OCI-LY3 (cell line): Measurements from ENCODE around the gene PIK3C2B.

ENCODE experiments used
- H2AFZ ChIP-seq: fragments of 200-600, 300-600 bp; shearing (Covaris generic); 2 replicates; pipeline ENCODE4 v1.6.0; 2014; ENCODE audit warnings: antibody characterized with exemption, low read depth, low read length
- H3K27ac ChIP-seq: fragments of 200-600, 300-600 bp; sonication (generic); 2 replicates; pipeline ENCODE4 v1.5.1; 2014; ENCODE audit warnings: mild to moderate bottlenecking, low read length, moderate library complexity, mixed read lengths
- H3K27me3 ChIP-seq: fragments of 200-600, 300-600 bp; sonication (generic); 2 replicates; pipeline ENCODE4 v1.6.1; 2014; ENCODE audit warnings: low read depth, low read length, mixed read lengths
- H3K36me3 ChIP-seq: fragments of 200-600, 300-600 bp; sonication (generic); replicated peaks from 2 replicates; pipeline ENCODE3; 2014; ENCODE audit warnings: low read depth, low read length, mixed read lengths
- H3K4me1 ChIP-seq: fragments of 300-600, 200-600 bp; sonication (generic); 2 replicates; pipeline ENCODE4 v1.6.1; 2014; ENCODE audit warnings: low read length, mixed read lengths
- H3K4me2 ChIP-seq: fragments of 200-600, 300-600 bp; sonication (generic); 2 replicates; pipeline ENCODE4 v1.6.1; 2014; ENCODE audit warnings: low read length, mixed read lengths
- H3K4me3 ChIP-seq: fragments of 300-600, 200-600 bp; sonication (generic); 2 replicates; pipeline ENCODE4 v1.5.1; 2014; ENCODE audit warnings: antibody characterized with exemption, mild to moderate bottlenecking, low read length, moderate library complexity
- H3K79me2 ChIP-seq: fragments of 300-600, 200-600 bp; shearing (Covaris generic); 2 replicates; pipeline ENCODE4 v1.6.1; 2014; ENCODE audit warnings: mild to moderate bottlenecking, low read length, mixed read lengths
- H3K9ac ChIP-seq: fragments of 300-600, 200-600 bp; shearing (Covaris generic); 2 replicates; pipeline ENCODE4 v1.6.0; 2014; ENCODE audit warnings: mild to moderate bottlenecking, low read length, moderate library complexity
- H3K9me3 ChIP-seq: fragments of 200-600, 300-600 bp; shearing (Covaris generic); 2 replicates; pipeline ENCODE4 v1.6.1; 2014; ENCODE audit warnings: low read length, mixed read lengths; ENCODE audit not compliant: insufficient read depth
- H4K20me1 ChIP-seq: fragments of 200-600, 300-600 bp; sonication (generic); 2 replicates; pipeline ENCODE4 v1.6.1; 2016; ENCODE audit warnings: low read length, mixed read lengths; ENCODE audit not compliant: insufficient read depth
- EZH2phosphoT487 ChIP-seq: fragments of 200-600 bp; shearing (Covaris generic); IDR thresholded peaks from 2 replicates; pipeline ENCODE4 v1.6.1; 2018; ENCODE audit warnings: antibody characterized with exemption, mixed run types, low read depth
- TF ChIP-seq, protein P1 (sequence below): fragments of 200-600, 300-600 bp; sonication (generic); IDR thresholded peaks from 2 replicates; pipeline ENCODE4 v1.5.1; 2014; ENCODE audit warnings: antibody characterized with exemption, low read length, low read depth

The PIK3C2B gene

DNA sequence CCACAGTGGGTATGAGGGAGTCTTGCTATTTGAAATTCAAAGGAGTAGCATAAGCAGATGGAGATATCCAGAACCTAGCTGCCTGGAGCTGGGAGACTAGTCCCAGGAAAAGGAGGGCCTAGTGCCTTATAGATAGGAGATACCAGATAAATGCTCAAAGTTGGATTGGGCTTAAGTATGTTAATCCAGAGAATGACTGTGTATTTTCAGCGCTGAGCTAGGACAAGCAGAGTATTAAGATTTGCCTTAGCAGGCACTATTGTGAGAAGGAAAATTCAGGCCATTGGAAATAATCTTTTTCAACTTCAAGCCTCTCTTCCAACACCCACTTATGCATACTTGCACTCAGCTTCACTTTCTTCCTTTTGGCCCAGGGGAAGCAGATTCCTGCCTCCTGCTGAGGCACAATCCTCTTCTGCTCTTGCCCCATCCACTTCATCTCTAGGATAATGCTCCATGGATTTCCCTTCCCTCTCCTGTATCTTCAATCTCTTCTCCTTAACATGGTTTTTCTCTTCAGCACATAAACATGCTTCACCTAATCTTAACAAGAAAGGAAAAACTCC lies 21.1 kb downstream of the PIK3C2B start:
- Histone ChIP-seq H3K9ac (no peak overlapping the region), H3K36me3 (peaks cover 11% of the 10 kb centered on the region), H3K9me3 (no peaks in the 10 kb centered on the region), H3K27ac (no peak overlapping the region), H3K4me3 (no peak overlapping the region), H3K4me2 (no peak overlapping the region), H3K4me1 (no peaks in the 10 kb centered on the region), H3K79me2 (no peaks in the 10 kb centered on the region; the same call in 1 of the 2 replicates), H3K27me3 (no peaks in the 10 kb centered on the region), H2AFZ (no peak overlapping the region), H4K20me1 (peaks cover 17% of the 10 kb centered on the region; the same call in 1 of the 2 replicates)
- TF ChIP-seq, protein P1, sequence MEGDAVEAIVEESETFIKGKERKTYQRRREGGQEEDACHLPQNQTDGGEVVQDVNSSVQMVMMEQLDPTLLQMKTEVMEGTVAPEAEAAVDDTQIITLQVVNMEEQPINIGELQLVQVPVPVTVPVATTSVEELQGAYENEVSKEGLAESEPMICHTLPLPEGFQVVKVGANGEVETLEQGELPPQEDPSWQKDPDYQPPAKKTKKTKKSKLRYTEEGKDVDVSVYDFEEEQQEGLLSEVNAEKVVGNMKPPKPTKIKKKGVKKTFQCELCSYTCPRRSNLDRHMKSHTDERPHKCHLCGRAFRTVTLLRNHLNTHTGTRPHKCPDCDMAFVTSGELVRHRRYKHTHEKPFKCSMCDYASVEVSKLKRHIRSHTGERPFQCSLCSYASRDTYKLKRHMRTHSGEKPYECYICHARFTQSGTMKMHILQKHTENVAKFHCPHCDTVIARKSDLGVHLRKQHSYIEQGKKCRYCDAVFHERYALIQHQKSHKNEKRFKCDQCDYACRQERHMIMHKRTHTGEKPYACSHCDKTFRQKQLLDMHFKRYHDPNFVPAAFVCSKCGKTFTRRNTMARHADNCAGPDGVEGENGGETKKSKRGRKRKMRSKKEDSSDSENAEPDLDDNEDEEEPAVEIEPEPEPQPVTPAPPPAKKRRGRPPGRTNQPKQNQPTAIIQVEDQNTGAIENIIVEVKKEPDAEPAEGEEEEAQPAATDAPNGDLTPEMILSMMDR = no peak
- TF ChIP-seq EZH2phosphoT487 = no peak

DNA sequence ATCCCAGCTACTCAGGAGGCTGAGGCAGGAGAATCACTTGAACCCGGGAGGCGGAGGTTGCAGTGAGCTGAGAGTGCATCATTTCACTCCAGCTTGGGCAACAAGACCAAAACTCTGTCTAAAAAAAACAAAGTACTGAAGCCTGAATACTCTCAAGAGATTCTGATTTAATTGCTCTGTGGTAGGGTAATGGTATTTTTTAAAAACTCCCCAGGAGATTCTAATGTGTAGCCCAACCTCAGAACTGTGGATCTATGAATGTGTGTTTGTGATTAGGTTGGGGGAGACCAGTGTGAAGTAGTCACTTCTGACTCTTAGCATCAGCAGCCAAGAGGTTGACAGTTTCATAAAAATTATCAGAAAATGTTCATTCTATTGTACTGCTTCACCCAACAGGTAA lies 21.9 kb downstream of the PIK3C2B start:
- Histone ChIP-seq H3K9me3 (no peaks in the 10 kb centered on the region), H3K4me2 (no peak overlapping the region), H3K79me2 (no peaks in the 10 kb centered on the region; the same call in 1 of the 2 replicates), H3K27me3 (no peaks in the 10 kb centered on the region), H3K4me1 (no peaks in the 10 kb centered on the region), H3K4me3 (no peak overlapping the region), H3K27ac (no peak overlapping the region), H4K20me1 (peaks cover 16% of the 10 kb centered on the region; the same call in 1 of the 2 replicates), H2AFZ (no peak overlapping the region), H3K9ac (no peak overlapping the region), H3K36me3 (peaks cover 16% of the 10 kb centered on the region)
- no peak for TF ChIP-seq EZH2phosphoT487
- TF ChIP-seq, protein P1 = no peak

DNA sequence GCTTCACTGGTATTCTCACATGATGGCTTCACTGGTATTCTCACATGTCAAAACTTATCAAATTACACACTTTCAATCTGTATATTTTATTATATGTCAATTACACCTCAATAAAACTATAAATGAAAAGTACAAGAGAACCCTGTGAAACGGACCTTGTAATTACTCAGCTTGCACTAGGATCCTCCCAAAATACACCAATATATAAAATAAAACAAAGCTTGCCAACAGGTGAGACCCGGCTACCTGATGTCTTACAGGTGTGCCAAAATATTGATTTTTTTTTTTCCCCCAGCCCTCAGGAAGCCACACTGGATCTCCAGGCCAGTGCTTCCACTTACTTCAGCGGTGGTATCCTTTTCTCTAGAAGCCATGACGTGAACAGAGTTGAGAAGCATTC lies 22.9 kb downstream of the PIK3C2B start:
- Histone ChIP-seq H3K9ac (no peak overlapping the region), H3K4me2 (no peak overlapping the region), H2AFZ (no peak overlapping the region)

DNA sequence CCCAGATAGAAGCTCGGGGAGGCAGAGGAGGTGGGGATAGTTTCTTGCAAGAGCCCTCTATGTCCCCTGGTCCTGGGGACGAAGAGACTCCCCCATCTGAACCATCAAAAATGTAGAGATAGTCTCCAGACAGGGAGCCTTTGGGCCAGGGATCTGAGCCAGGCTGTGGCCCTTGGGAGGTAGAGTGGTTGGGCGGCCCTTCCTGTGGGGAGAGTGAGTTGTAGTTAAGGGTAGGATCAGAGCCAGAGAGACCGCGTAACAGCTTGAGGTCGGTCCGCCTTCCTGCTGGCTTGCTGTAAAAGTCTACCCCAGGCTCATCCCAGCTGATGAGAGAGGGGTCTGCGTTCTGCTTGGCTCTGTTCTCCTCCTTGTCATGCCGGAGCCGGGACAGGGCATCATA lies 25.3 kb downstream of the PIK3C2B start:
- H2AFZ ChIP-seq = no peak overlapping the region
- no peak overlapping the region for H3K9ac ChIP-seq
- no peaks in the 10 kb centered on the region for H3K9me3 ChIP-seq
- TF ChIP-seq EZH2phosphoT487 = no peak
- TF ChIP-seq, protein P1 = no peak
- H3K79me2 ChIP-seq = no peaks in the 10 kb centered on the region
- peaks cover 27% of the 10 kb centered on the region for H3K36me3 ChIP-seq
- peaks cover 4% of the 10 kb centered on the region; the same call in 1 of the 2 replicates for H4K20me1 ChIP-seq
- no peak overlapping the region for H3K4me3 ChIP-seq
- no peak overlapping the region for H3K27ac ChIP-seq
- no peaks in the 10 kb centered on the region for H3K27me3 ChIP-seq
- peaks cover 19% of the 10 kb centered on the region for H3K4me1 ChIP-seq
- no peak overlapping the region for H3K4me2 ChIP-seq

More for the DNA sequence above, 22.9 kb downstream of the PIK3C2B start:
- H3K36me3 ChIP-seq = peaks cover 16% of the 10 kb centered on the region
- peaks cover 8% of the 10 kb centered on the region; the same call in 1 of the 2 replicates for H4K20me1 ChIP-seq
- no peaks in the 10 kb centered on the region for H3K27me3 ChIP-seq
- H3K27ac ChIP-seq = no peak overlapping the region
- no peak for TF ChIP-seq EZH2phosphoT487
- TF ChIP-seq, protein P1 = no peak
- H3K4me3 ChIP-seq = no peak overlapping the region
- H3K9me3 ChIP-seq = no peaks in the 10 kb centered on the region
- peaks cover 3% of the 10 kb centered on the region for H3K4me1 ChIP-seq
- no peaks in the 10 kb centered on the region; the same call in 1 of the 2 replicates for H3K79me2 ChIP-seq
